Ishikawa (cell line): ENCODE results near the gene PIK3C2B.

ENCODE experiments used
- CEBPB ChIP-seq: IDR thresholded peaks from 2 replicates; pipeline ENCODE4 v1.6.1; 2012
- CREB1 ChIP-seq: IDR thresholded peaks from 2 replicates; pipeline ENCODE4 v1.6.1; 2012; ENCODE audit warnings: low read depth
- EGR1 ChIP-seq: IDR thresholded peaks from 2 replicates; pipeline ENCODE4 v1.6.1; 2012
- NFIC ChIP-seq: IDR thresholded peaks from 2 replicates; pipeline ENCODE4 v1.6.1; 2012
- RAD21 ChIP-seq: IDR thresholded peaks from 2 replicates; pipeline ENCODE4 v1.6.1; 2012; ENCODE audit warnings: low read depth
- REST ChIP-seq: IDR thresholded peaks from 2 replicates; pipeline ENCODE4 v1.6.1; 2012; ENCODE audit warnings: low read depth, mild to moderate bottlenecking
- USF1 ChIP-seq: IDR thresholded peaks from 2 replicates; pipeline ENCODE4 v1.6.1; 2012
- YY1 ChIP-seq: IDR thresholded peaks from 2 replicates; pipeline ENCODE4 v1.6.1; 2012; ENCODE audit warnings: low read depth

GRCh38 chr1:204459706-204460105 is 34.9 kb downstream of the PIK3C2B start:
- TF ChIP-seq EGR1 (no peak), REST (no peak), YY1 (no peak), NFIC (no peak), CREB1 (no peak), CEBPB (no peak), USF1 (no peak), RAD21 (no peak)
